ENCODE data around the gene ESR2. TPM values are rescaled to one million over a fixed set of nuclear protein-coding genes. Genes with fewer than 3 reads are reported as not detected.

Gene ESR2
- total RNA-seq (2022) = 0.29 and 0.47 TPM in 2 replicates
- Bru-seq, nascent RNA = percentile 18 among the genes with signal in this experiment
- percentile 28 among the genes with signal in this experiment for BruChase-seq, experiment 1, labeled RNA remaining after a 6-hour chase
- BruChase-seq, experiment 2, labeled RNA remaining after a 2-hour chase = percentile 28 among the genes with signal in this experiment
- long read RNA-seq, partial matches to known transcripts = 1 of 4 reads
- long read RNA-seq, other reads (novel, unspliced or antisense) = 3 of 4 reads

- DNase-seq (ENCODE audit: unreplicated experiment) = no peak
- no TSS peak for BruUV-seq (replicated peaks)
- H3K4me1 Mint-ChIP-seq (ENCODE audit: insufficient read depth, unreplicated experiment) = peaks cover 8% of the 10 kb centered on the region
- H3K27me3 Mint-ChIP-seq (ENCODE audit: insufficient read depth, unreplicated experiment) = no peaks in the 10 kb centered on the region
- ChIA-PET CTCF (interaction anchor here (0.6 to 1.7 kb wide), 3 partner anchors 9 to 484 kb away, joined by 3 to 10 read pairs (median 4); no protein-coding TSS in a partner anchor), POLR2A (interaction anchor here (0.5 kb wide), 1 partner anchor 34 kb away, joined by 3 read pairs; no protein-coding TSS in a partner anchor)
- no peak within 1 kb of the TSS for H3K27ac Mint-ChIP-seq (ENCODE audit: low read depth, unreplicated experiment)
- no peaks in the 10 kb centered on the region for H3K9me3 Mint-ChIP-seq (ENCODE audit: unreplicated experiment)
- intact Hi-C loops (cut with micrococcal nuclease) = loop anchor here (10.0 kb wide), 1 partner anchor 59 kb away; no protein-coding TSS in a partner anchor
- TF ChIP-seq CTCF (IDR thresholded peaks at IDR 0.05; ENCODE audit: unreplicated experiment) = no peak
- H3K36me3 Mint-ChIP-seq (ENCODE audit: insufficient read depth, unreplicated experiment) = no peaks in the 10 kb centered on the region
- H3K4me3 Mint-ChIP-seq (ENCODE audit: unreplicated experiment) = no peak within 1 kb of the TSS
Measured at GRCh38 chr14:64293976-64294671, at the start of gene ESR2. Gene ESR2 (minus strand): TSS chr14:64294371. CDS start chr14:64282985, 11,386 bp downstream.

- no peak for DNase-seq (ENCODE audit: unreplicated experiment)
- BruUV-seq (replicated peaks) = no TSS peak
- CTCF ChIA-PET = no interaction called here
- Mint-ChIP-seq H3K27ac (ENCODE audit: low read depth, unreplicated experiment) (no peak overlapping the region), H3K4me1 (ENCODE audit: insufficient read depth, unreplicated experiment) (peaks cover 6% of the 10 kb centered on the region), H3K27me3 (ENCODE audit: insufficient read depth, unreplicated experiment) (no peaks in the 10 kb centered on the region), H3K4me3 (ENCODE audit: unreplicated experiment) (no peak overlapping the region), H3K36me3 (ENCODE audit: insufficient read depth, unreplicated experiment) (no peaks in the 10 kb centered on the region), H3K9me3 (ENCODE audit: unreplicated experiment) (peaks cover 10% of the 10 kb centered on the region)
- TF ChIP-seq CTCF (IDR thresholded peaks at IDR 0.05; ENCODE audit: unreplicated experiment) = no peak
- intact Hi-C loops (cut with micrococcal nuclease) = loop anchor here (5.0 to 10.0 kb wide), 4 partner anchors 84 to 552 kb away; partner anchors contain the start of genes ZBTB1 and ZBTB25
- POLR2A ChIA-PET = interaction anchor here (3.0 kb wide), 1 partner anchor 47 kb away, joined by 10 read pairs; the partner anchor contains the start of gene MTHFD1
Measured at GRCh38 chr14:64340560-64341196, 46.5 kb upstream of the ESR2 start.

- no TSS peak for BruUV-seq (replicated peaks)
Measured at GRCh38 chr14:64338616-64339316, 44.6 kb upstream of the ESR2 start.

More at GRCh38 chr14:64338616-64339316, 44.6 kb upstream of the ESR2 start:
- no peaks in the 10 kb centered on the region for H3K36me3 Mint-ChIP-seq (ENCODE audit: insufficient read depth, unreplicated experiment)
- H3K9me3 Mint-ChIP-seq (ENCODE audit: unreplicated experiment) = peaks cover 10% of the 10 kb centered on the region
- CTCF ChIA-PET = interaction anchor here (0.5 to 1.2 kb wide), 4 partner anchors 10 to 140 kb away, joined by 3 to 4 read pairs (median 3); no protein-coding TSS in a partner anchor
- intact Hi-C loops (cut with micrococcal nuclease) = no loop called here
- TF ChIP-seq CTCF (IDR thresholded peaks at IDR 0.05; ENCODE audit: unreplicated experiment) = no peak
- peak overlapping the region; percentile 94 for H3K4me3 Mint-ChIP-seq (ENCODE audit: unreplicated experiment)
- no peaks in the 10 kb centered on the region for H3K27me3 Mint-ChIP-seq (ENCODE audit: insufficient read depth, unreplicated experiment)
- DNase-seq (ENCODE audit: unreplicated experiment) = peak; percentile 99
- peaks cover 6% of the 10 kb centered on the region for H3K4me1 Mint-ChIP-seq (ENCODE audit: insufficient read depth, unreplicated experiment)
- POLR2A ChIA-PET = interaction anchor here (0.6 to 3.0 kb wide), 13 partner anchors 12 to 595 kb away, joined by 3 to 43 read pairs (median 3); partner anchors contain the start of genes MTHFD1, ZBTB1 and ZBTB25
- H3K27ac Mint-ChIP-seq (ENCODE audit: low read depth, unreplicated experiment) = peak overlapping the region; percentile 83
